NCI-H2227 treated with DMSO at 0.1 percent for 48 hours (cell line): ENCODE data around the gene EFNB2.

Experiments used
- DNase-seq: peaks from one replicate; lab custom pipeline; 2025; lab: John Stamatoyannopoulos, UW

The EFNB2 gene

DNA sequence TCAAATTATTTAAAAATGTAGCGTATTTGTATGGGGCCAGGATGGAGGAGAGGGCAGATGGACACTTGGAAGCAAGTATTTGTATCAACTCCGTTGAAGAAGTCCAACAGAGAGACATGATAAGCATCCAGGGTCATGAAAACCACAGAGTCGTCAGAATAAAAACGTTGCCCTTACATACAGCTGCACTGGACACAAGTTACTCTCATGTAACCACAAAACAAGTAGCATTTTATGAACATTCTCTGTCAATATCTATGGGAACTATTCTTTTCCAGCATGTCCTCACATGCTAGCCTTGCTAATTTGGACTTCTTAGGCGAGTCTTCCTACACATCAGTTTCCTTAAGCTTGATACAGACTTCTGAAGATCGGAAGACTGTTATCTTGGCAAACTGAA lies 35.0 kb downstream of the EFNB2 start:
- no peak for DNase-seq

DNA sequence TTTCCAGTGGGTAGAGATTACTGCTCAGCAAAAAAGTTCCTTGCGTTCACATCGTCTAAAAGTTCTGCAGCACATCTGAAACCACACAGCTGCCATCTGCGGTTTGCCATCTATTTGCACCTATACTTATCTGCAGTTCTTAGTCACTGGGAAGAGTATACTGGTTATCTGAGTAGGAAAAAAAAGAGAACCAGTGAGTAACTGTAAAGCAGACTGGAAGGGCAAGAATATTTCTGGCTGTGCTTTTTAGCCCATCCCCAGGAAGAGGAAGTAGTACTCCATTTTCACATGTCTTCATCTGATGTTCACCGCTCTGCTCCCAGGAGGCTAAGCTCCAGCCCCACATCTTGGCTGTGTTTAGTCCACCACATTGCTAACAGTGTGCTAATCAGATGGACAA lies 35.6 kb downstream of the EFNB2 start:
- no peak for DNase-seq

- no peak for DNase-seq
Observed at GRCh38 chr13:106499113-106499512, 36.3 kb downstream of the EFNB2 start.

DNA sequence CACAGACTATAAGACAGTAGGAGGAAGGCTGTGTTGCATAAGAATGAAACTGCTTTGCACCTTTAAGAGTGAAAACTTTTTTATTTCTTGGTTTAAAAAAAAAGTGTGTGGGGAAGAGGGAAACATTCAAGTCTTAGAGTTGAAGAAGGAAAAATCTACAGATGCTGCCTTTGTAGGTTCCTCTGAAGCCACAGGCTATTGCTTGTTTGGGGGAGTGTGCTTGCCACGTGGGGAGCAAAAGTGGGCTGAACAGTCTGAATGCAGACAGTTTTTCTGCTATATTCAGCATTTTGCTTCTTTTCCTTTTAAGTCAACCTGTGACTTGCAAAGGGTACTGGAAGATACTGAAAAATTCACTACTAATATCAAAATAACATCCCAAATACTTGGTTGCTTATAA lies 36.9 kb downstream of the EFNB2 start:
- DNase-seq, result no peak

DNA sequence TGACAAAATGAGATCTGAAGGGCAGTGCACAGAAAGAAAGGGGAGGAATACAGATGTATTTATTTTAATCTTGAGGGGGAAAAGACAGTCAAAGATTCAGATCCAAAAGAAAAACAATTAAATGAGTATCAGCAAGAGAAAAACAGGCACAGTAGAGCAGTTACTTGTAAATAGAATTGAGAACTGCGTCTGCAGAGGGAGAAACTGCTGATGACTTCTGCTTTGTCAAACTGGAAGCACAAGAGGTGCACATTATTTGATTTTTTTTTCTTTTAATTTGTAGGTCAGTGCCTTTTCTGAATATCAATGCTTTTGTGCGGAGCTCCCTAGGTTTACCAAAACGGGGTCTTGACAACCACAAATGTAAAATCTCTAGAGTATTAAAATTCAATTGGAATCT lies 37.3 kb downstream of the EFNB2 start:
- DNase-seq, result no peak

GRCh38 chr13:106497079-106497478 lies 38.4 kb downstream of the EFNB2 start:
- DNase-seq, result no peak

DNA sequence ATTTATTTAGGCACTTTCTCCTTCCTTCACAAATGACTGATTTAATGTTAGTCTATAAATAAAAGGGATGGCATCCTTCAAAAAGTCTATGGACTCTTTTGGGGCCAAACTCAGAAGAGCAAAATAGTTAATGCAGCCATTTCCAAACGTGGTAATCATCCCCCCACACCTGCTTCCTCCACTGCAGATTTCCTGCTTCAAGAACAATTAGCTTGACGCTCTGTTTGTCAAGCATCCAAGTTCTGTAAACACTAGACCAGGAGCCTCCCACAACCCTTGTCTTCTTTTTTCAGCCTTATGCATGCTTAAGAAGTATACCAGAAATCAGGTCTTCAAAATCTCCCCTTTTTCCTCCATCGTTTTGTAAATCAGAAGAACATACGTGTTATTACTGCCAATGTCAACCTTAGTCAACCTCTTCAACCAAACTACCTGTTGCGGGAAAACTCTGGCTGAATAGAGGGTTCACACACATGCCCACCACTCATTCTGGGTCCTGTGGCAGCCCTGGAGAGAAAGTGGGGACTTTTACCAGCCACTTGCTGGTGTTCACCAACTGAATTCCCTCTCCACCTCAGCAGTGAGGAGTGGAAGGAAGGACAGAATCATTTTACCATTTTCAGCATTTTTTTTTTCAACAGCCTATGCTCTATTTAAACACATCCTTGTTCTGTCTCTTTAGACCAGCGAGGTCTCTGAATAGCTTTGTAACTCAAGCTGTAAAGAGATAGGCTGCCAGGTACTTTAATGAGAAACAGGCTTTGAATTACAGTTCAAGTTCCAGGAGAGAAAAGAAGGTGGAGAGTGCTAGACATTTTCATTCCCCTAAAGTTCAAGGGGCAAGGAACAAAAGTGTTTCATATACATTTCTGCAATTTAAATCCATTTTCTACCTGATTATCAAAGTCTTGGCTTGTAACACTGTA lies 39.1 kb downstream of the EFNB2 start:
- no peak for DNase-seq

GRCh38 chr13:106494936-106495335 lies 40.5 kb downstream of the EFNB2 start:
- no peak for DNase-seq

GRCh38 chr13:106494506-106494905 lies 41.0 kb downstream of the EFNB2 start:
- DNase-seq, result no peak

DNA sequence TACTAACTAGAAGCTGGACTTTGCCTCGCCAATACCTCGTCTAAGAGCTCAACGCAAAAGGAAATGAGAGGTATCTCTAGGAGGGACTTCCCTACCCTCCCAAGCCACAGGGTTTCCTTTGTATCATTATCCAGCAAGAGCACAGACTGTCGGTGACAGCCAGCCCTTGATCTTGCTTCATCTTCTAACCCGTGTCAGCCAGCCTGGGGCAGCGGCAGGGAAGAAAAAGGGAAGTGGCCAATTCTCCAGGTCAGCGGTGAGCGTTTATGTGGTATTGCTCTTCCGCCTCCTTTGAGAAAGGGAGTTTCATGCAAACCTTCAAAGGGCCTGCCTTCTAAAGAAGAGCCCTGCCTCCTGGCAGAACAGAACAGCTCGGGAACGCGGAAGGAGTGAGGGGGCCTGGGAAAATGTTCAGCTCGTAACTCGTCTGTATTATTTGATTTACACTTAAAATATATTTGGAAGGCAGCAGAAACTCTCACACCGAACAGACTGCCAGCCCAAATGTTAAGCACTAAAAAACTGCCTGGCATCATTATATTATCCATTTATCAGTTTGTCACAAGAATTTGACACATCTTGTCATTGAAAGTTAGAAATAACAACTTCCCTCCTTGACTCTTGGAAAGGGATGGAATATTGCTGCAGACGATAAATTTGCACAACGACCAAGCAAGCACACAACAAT lies 41.8 kb downstream of the EFNB2 start:
- DNase-seq, result no peak

- no peak for DNase-seq
Observed at GRCh38 chr13:106492588-106493475, 42.6 kb downstream of the EFNB2 start.

- DNase-seq, result no peak
Observed at GRCh38 chr13:106491928-106492587, 43.4 kb downstream of the EFNB2 start.

- DNase-seq, result no peak
Observed at GRCh38 chr13:106491463-106491862, 44.0 kb downstream of the EFNB2 start.

- DNase-seq, result no peak
Observed at GRCh38 chr13:106490569-106491321, 44.7 kb downstream of the EFNB2 start.

DNA sequence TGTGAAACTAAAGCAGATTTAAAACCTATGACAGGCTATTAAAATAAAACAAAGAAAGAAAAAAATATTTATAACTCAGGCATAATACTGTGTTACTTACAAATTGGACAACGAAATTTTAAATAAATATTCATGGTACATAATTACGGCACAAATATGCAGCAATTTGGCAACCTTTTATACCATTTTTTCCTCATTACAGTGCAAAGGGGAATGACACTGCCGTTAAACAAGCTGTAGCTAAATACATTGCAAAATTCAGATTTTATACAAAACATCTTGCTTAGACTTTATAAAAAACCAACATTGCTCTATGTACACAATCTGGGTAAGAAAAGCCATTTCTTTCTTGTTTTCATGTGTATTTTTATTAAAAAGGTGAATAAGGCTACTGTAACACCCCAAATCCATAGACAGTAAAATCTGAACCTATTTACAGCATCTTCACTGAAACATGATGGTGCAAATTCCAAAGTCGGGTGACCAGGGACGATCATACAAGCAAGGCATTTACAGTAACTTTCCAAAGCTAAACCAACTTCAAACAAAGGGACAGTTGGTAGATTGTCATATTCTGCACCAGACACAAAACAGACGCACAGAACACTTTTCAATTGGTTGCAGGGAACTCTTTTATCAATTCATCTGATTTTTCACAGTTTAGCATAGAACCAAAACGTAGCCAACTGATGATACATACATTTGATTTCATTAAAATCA lies 45.5 kb downstream of the EFNB2 start:
- no peak for DNase-seq

DNA sequence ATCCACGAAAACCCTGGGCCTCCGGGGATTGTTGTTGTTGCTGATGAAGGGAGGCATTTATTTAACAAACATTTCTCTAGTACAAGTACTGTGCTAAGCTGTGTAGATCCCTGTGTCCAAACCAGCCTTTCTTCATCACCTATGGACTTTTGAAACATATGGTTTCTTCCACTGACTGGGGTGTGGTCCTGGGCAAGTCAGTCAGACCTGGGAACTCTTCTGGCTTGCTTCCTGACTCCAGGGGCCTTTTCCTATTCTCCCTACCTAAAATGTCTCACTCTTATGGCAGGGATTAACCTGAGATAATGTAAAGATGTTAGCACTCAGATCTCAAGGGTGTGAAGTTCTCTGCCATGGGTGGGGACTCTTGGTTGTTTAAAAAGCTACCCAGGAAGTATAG lies 46.8 kb downstream of the EFNB2 start:
- DNase-seq, result no peak

- DNase-seq, result no peak
Observed at GRCh38 chr13:106488076-106488475, 47.4 kb downstream of the EFNB2 start.

GRCh38 chr13:106487129-106487528 lies 48.3 kb downstream of the EFNB2 start:
- no peak for DNase-seq

- DNase-seq, result no peak
Observed at GRCh38 chr13:106486287-106486686, 49.2 kb downstream of the EFNB2 start.

DNA sequence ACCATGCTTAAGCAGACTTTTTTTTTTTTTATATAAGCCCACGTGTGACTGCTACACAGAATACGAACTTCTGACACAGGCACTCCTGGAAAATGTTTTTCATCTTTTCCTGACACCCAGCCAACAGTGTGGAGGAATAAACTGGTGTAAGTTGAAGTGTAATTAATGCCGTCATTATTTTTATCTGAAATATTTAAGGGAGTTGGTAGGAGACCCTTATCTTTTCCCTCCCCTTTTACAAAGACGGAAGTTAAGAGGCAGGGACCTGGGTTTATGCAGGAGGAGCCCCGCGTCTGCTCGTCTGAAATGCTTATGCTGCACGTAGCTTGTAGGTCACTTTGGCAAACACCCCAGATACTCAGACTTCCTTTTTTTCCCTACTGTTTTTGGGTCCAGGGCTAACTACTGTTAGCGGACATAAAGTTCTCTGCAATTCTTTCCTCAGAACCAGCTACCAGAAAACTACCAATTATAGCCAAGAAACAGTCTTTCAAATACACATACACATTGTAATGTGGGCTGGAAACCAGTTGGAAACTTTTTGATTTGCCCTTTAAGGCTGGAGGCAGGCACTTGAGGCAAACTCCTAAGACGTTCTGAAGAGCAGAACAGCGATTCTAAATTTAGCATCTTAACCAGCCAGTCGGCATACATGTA lies 50.8 kb downstream of the EFNB2 start:
- DNase-seq, result no peak
